AG09319 (cell line): Measurements from ENCODE around the gene ATP6V1G1.

Experiments used
- DNase-seq: peaks from one replicate; pipeline ENCODE4 v3.0.0-alpha.2; 2010; ENCODE audit warnings: low read depth; ENCODE audit errors: extremely low read depth
- TF ChIP-seq, protein P1 (sequence below): IDR thresholded peaks from 2 replicates; pipeline ENCODE4 v1.5.1; 2011; ENCODE audit warnings: low read depth, mild to moderate bottlenecking, inconsistent platforms, low read length, moderate library complexity

ATP6V1G1 gene

DNA sequence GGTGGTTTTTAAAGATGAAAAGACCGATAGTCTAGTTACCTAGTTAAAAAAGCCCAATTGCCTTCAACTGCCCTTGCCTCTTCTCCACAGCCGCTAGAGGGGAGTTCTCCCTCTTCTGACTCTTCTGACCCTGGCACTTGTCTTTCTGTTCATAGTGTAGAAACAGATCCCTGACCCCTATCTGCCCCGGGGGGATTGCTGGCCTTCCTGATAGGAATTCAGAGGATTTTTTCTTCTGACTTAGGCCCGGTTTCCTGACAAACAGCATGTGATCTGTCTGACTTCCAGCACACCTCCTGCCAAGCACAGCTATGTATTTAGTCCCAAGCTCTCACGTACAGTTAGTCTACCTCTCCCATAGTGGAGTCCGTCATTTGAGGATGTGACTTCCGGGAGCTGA, 18.5 kb downstream of the ATP6V1G1 start:
- DNase-seq = no peak
- TF ChIP-seq, protein P1, sequence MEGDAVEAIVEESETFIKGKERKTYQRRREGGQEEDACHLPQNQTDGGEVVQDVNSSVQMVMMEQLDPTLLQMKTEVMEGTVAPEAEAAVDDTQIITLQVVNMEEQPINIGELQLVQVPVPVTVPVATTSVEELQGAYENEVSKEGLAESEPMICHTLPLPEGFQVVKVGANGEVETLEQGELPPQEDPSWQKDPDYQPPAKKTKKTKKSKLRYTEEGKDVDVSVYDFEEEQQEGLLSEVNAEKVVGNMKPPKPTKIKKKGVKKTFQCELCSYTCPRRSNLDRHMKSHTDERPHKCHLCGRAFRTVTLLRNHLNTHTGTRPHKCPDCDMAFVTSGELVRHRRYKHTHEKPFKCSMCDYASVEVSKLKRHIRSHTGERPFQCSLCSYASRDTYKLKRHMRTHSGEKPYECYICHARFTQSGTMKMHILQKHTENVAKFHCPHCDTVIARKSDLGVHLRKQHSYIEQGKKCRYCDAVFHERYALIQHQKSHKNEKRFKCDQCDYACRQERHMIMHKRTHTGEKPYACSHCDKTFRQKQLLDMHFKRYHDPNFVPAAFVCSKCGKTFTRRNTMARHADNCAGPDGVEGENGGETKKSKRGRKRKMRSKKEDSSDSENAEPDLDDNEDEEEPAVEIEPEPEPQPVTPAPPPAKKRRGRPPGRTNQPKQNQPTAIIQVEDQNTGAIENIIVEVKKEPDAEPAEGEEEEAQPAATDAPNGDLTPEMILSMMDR = no peak

DNA sequence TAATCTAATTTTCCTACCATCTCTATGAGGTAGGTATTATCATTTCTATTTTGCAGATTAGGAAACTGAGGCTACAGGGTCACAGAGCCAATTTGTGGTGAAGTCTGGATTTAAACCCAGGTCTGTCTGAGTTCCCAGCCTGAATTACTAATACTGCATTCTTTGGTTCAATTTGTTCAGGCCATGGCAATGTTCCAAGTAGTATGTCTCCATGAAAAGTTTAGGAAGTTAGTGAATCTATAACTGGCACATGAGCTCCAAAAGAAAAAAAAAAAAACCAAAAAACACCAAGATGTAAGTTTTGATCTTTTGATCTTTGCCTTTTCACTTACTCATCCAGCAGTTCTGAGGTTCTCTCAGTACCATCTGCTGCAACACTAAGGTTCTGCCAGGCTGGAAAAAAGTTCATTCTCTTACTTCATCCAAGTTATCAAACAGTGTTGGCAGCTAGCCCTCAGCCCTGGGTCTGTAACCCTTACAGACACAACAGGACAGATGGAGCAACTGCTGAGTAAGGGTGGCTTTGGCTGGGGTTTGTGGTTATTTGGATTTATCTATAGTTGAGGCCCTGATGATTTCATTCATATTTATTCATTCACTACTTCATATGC, 19.1 kb downstream of the ATP6V1G1 start:
- peak; percentile 73 for DNase-seq
- TF ChIP-seq, protein P1 = no peak

DNA sequence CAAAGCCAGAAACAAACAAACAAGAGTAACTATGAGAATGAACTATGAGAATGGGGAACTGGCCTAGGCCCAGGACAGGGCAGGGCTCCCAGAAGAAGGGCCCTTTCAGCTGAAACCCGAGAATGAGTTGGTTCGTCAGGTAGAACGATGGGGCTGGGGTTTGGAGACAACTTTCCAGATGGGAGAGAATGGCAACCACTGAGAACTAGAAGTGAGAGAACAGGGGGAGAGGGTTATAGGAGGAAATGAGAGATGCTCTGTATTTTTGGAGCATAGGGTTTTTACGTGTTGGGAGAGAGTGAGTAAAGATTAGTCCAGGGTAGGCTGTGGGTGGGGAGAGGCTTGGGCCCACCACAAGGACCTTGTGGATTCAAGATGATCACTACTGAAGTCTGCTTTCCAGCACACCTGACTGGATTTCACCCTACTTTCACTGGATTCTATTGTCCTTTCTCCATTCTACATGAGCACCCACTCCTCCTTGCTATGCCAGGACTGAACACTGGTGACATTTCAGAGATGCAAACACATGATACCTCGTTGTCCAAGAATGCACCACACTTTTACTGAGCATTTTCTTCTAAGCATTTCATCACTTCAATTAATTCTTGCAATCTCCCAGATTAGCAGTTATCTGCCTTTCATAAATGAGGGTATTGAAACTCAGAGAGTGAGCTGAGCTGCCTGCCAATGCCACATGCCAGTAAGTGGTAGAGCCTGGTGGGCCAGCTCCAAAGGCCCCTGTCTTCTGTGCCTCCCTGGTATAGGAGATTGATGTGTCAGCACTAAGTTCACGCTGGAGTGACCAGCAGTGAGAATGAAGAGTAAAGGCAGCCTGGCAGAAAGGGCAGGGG, 20.3 kb downstream of the ATP6V1G1 start:
- TF ChIP-seq, protein P1 = no peak
- no peak for DNase-seq

DNA sequence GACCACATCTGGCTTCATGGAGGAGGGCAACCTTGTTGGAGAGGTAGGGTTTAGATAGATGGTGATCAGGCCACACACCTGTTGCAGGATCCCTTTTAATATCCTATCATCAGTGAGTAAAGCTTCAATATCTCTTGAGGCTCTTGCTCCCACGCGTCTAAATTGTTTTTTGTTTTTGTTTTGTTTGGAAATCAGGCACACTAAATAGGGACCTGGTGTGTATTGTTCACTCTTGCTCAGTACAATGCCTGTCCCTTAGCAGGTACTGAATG, 20.9 kb downstream of the ATP6V1G1 start:
- TF ChIP-seq, protein P1 = no peak
- no peak for DNase-seq

DNA sequence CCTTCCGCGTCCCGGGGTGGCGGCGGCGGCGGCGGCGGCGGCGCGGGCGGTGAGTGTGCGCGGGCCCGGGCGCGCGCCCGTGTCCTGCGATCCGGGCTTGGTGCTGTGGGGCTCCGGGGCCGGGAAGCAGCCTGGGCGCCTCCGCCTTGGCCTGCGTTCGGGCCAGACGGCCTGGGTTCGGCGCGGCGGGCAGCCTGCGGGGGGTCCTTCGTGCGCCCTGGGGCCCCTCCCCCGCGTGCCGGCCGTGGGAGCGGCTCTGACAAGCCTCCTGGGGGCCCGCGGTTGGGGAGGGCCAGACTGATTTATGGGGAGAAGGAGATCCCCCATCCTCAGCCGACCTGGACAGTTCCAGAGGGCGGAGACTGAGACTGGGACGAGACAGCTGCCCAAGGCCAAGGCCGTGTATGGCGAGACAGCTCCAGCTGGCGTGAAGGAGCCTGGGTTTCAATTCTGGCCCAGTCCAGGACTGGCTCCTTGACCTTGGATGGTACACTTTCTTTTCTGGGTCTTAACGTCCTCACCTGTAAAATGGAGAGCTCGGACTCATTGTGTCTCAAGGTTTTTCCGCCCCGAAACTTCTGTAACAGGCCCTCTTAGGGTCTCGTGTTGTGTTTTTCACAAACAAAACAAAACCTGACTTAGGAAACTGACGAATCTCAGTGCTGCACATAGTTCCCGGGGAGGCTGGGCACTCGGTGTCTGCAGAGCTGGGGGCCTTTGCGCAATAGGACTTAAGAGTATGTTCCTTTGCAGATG, 24.1 kb downstream of the ATP6V1G1 start:
- DNase-seq = no peak
- TF ChIP-seq, protein P1 = no peak

DNA sequence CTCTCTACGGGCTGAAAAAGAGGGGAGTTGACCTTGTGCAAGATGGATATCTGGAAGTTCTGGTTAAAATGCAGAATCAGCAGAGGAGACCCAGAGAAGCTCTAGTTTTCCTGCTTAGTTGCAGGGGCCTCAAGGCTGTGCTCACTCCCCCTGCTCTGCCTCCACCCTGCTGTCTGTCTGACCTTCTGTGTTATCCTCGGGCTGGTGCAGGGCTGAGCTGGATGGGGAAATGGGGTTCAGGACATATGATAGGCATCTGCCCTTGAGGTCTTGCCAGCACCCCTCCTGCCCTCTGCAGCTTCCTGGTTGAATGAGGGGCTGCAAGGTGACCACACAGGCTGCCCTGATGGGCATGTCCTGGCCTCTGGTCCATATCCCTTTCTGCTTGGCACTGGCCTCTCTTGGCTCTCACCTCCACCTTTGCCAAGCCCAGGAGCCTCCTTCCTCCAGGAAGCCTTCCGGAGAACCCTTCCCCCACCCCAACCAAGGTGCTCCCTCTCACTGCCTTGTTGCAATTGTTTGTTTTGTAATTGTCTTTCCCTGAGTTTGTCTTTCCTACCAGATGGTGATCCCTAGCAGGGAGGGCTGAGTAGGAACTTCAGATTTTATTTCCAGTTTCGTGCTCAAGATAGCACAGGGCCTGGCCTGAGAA, 24.8 kb downstream of the ATP6V1G1 start:
- TF ChIP-seq, protein P1 = no peak
- DNase-seq = no peak
